Tibial nerve (tissue), 4 donors: ENCODE measurements around the gene HEPACAM2.

Source experiments
- EP300 ChIP-seq, 2 donors: sonication (generic); formaldehyde crosslinking; IDR thresholded peaks; one replicate each; pipeline ENCODE4 v1.6.1; 2017; ENCODE audit warnings: antibody characterized with exemption in 2 of 2, mild to moderate bottlenecking in 1 of 2
- POLR2A ChIP-seq, 2 donors: fragments of 450-650 bp; IDR thresholded peaks; one replicate each; pipeline ENCODE4 v1.6.1; 2017; ENCODE audit warnings: antibody characterized with exemption in 2 of 2, mild to moderate bottlenecking in 2 of 2, moderate library complexity in 2 of 2
- TF ChIP-seq, protein P1 (sequence below), 5 experiments: fragments of 200-600 bp in 3 of 5; fragments of 450-650 bp in 2 of 5; sonication (generic) in 3 of 5; IDR thresholded peaks; one replicate each; pipeline ENCODE4 v1.5.1; 2016 to 2019; ENCODE audit warnings: antibody characterized with exemption in 5 of 5, mild to moderate bottlenecking in 3 of 5, moderate library complexity in 2 of 5

- TF ChIP-seq, protein P1, sequence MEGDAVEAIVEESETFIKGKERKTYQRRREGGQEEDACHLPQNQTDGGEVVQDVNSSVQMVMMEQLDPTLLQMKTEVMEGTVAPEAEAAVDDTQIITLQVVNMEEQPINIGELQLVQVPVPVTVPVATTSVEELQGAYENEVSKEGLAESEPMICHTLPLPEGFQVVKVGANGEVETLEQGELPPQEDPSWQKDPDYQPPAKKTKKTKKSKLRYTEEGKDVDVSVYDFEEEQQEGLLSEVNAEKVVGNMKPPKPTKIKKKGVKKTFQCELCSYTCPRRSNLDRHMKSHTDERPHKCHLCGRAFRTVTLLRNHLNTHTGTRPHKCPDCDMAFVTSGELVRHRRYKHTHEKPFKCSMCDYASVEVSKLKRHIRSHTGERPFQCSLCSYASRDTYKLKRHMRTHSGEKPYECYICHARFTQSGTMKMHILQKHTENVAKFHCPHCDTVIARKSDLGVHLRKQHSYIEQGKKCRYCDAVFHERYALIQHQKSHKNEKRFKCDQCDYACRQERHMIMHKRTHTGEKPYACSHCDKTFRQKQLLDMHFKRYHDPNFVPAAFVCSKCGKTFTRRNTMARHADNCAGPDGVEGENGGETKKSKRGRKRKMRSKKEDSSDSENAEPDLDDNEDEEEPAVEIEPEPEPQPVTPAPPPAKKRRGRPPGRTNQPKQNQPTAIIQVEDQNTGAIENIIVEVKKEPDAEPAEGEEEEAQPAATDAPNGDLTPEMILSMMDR (IDR thresholded peaks at IDR 0.05): no peak
- TF ChIP-seq POLR2A (IDR thresholded peaks at IDR 0.05) (no peak), EP300 (IDR thresholded peaks at IDR 0.05) (no peak)
Observed at GRCh38 chr7:93150200-93150835, 76.0 kb downstream of the HEPACAM2 start.
